MM.1S (cell line): Measurements from ENCODE around the gene MEGF8.

ENCODE experiments used
- EZH2 ChIP-seq: fragments of 300-600 bp; sonication (generic); optimal IDR thresholded peaks from 2 replicates; pipeline ENCODE3; 2017; ENCODE audit warnings: low read depth, mild to moderate bottlenecking, antibody characterized with exemption, low read length, mixed read lengths
- EZH2phosphoT487 ChIP-seq: fragments of 300-600 bp; sonication (generic); IDR thresholded peaks from 2 replicates; pipeline ENCODE4 v1.6.1; 2018; ENCODE audit warnings: antibody characterized with exemption, low read length
- TF ChIP-seq, protein P1 (sequence below): fragments of 300-600 bp; sonication (generic); IDR thresholded peaks from 2 replicates; pipeline ENCODE4 v1.5.1; 2016; ENCODE audit warnings: antibody characterized with exemption, low read length, mixed read lengths

DNA sequence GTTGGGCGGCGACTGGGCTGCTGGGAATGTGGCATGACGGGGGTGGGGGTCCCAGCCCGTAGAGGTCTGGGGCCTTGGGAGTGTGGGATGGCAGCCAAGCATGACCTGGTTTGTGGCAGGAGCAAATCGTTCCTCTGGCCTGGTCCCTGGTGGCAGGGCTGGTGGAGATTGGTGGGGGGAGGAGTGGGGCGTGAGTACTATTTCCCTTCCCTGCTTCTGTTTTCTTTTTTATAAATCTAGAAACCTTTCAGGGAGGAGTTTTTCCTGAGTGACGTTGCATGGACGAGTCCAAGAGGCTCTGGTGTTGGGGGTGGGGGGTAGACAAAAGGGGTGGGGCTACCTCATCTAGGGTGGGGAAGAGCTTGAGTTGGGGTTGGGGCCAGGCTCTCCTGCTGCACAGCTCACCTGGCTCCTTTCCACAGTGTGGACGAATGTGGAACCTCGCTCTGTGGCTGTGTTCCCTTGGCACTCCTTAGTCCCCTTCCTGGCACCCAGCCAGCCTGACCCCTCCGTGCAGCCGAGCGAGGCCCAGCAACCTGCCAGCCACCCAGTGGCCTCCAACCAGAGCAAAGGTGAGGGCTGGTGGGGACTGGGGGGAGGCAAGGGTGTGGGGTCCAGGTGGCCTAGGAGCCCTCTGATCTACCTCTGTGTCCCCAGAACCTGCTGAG lies 39.0 kb upstream of the MEGF8 start:
- TF ChIP-seq, protein P1, sequence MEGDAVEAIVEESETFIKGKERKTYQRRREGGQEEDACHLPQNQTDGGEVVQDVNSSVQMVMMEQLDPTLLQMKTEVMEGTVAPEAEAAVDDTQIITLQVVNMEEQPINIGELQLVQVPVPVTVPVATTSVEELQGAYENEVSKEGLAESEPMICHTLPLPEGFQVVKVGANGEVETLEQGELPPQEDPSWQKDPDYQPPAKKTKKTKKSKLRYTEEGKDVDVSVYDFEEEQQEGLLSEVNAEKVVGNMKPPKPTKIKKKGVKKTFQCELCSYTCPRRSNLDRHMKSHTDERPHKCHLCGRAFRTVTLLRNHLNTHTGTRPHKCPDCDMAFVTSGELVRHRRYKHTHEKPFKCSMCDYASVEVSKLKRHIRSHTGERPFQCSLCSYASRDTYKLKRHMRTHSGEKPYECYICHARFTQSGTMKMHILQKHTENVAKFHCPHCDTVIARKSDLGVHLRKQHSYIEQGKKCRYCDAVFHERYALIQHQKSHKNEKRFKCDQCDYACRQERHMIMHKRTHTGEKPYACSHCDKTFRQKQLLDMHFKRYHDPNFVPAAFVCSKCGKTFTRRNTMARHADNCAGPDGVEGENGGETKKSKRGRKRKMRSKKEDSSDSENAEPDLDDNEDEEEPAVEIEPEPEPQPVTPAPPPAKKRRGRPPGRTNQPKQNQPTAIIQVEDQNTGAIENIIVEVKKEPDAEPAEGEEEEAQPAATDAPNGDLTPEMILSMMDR = no peak
- TF ChIP-seq EZH2 = no peak
- TF ChIP-seq EZH2phosphoT487 = no peak
